PC-9 (cell line): Measurements from ENCODE around the gene EEA1. TPM values are rescaled to one million over a fixed set of nuclear protein-coding genes. Genes with fewer than 3 reads are reported as not detected.

ENCODE experiments used
- BruUV-seq: library from RNA; stranded (reverse); fragments of 400-500 nt; replicated peaks from 2 replicates; lab custom pipeline; 2021; lab: Mats Ljungman, UMichigan
- CTCF ChIA-PET: fragments of 300-600 bp; sonication (Branson Sonifier 250); formaldehyde crosslinking; loops from one replicate; lab custom pipeline; 2022; ENCODE audit warnings: antibody characterized with exemption; lab: Charles Lee
- POLR2A ChIA-PET: fragments of 300-600 bp; sonication (Branson Sonifier 250); formaldehyde crosslinking; loops from one replicate; lab custom pipeline; 2022; ENCODE audit warnings: antibody characterized with exemption; ENCODE audit not compliant: unreplicated experiment; lab: Charles Lee
- DNase-seq, 2 experiments: peaks; one replicate each; pipeline versions ENCODE4 v3.0.0 to v3.0.0-alpha.2; 2015 to 2022; ENCODE audit warnings: mixed read lengths in 1 of 2
- H2AFZ ChIP-seq: fragments of 200-600 bp; sonication (generic); 2 replicates; pipeline ENCODE4 v1.8.1; 2017; ENCODE audit warnings: antibody characterized with exemption
- H3F3A ChIP-seq: fragments of 200-600 bp; sonication (generic); 2 replicates; pipeline ENCODE4 v1.8.1; 2017; ENCODE audit warnings: antibody characterized with exemption, mild to moderate bottlenecking, low read depth; ENCODE audit not compliant: insufficient read depth
- H3K27ac ChIP-seq: fragments of 200-600 bp; sonication (generic); 2 replicates; pipeline ENCODE4 v1.6.1; 2016; ENCODE audit warnings: mixed run types
- H3K27me3 ChIP-seq: fragments of 200-600 bp; sonication (generic); 2 replicates; pipeline ENCODE4 v1.6.1; 2016; ENCODE audit warnings: low read depth, mixed run types; ENCODE audit not compliant: insufficient read depth
- H3K36me3 ChIP-seq: fragments of 200-600 bp; sonication (generic); 2 replicates; pipeline ENCODE4 v1.6.1; 2016; ENCODE audit warnings: low read depth, mixed run types
- H3K4me1 ChIP-seq: fragments of 200-600 bp; sonication (generic); replicated peaks from 2 replicates; pipeline ENCODE4 v1.6.1; 2016; ENCODE audit warnings: mixed run types; ENCODE audit not compliant: insufficient read depth
- H3K4me2 ChIP-seq: fragments of 200-600 bp; sonication (generic); 2 replicates; pipeline ENCODE4 v1.6.1; 2017; ENCODE audit warnings: mixed run types
- H3K4me3 ChIP-seq: fragments of 200-600 bp; sonication (generic); 2 replicates; pipeline ENCODE4 v1.6.1; 2016; ENCODE audit warnings: mixed run types
- H3K79me2 ChIP-seq: fragments of 200-600 bp; sonication (generic); 2 replicates; pipeline ENCODE4 v1.6.1; 2017; ENCODE audit warnings: low read depth, mixed run types
- H3K9me2 ChIP-seq: fragments of 200-600 bp; sonication (generic); 2 replicates; pipeline ENCODE4 v1.8.1; 2017; ENCODE audit warnings: mild to moderate bottlenecking; ENCODE audit not compliant: insufficient read depth
- H3K9me3 ChIP-seq: fragments of 200-600 bp; sonication (generic); 2 replicates; pipeline ENCODE4 v1.8.1; 2016; ENCODE audit warnings: low read depth; ENCODE audit not compliant: insufficient read depth
- H4K20me1 ChIP-seq: fragments of 200-600 bp; sonication (generic); 2 replicates; pipeline ENCODE4 v1.8.1; 2017; ENCODE audit not compliant: insufficient read depth
- CTCF ChIP-seq: fragments of 200-600 bp; sonication (generic); conservative IDR thresholded peaks from 2 replicates; pipeline ENCODE4 v1.6.1; 2017; ENCODE audit warnings: mixed run types, antibody characterized with exemption, mild to moderate bottlenecking, moderate library complexity
- EZH2 ChIP-seq: fragments of 200-600 bp; sonication (generic); IDR thresholded peaks from 2 replicates; pipeline ENCODE4 v1.8.0; 2017; ENCODE audit warnings: antibody characterized with exemption, low read depth
- intact Hi-C: fragments of 100-400 bp; cut with micrococcal nuclease; formaldehyde crosslinking; loops from one replicate; pipeline ENCODE4 v1.10.0; 2022; ENCODE audit not compliant: unreplicated experiment
- total RNA-seq: library from RNA; stranded (reverse); gene quantifications from 2 replicates; pipeline ENCODE4 v1.2.3, GENCODE V29; 2021

The EEA1 gene
- total RNA-seq, 1 experiment from 2014 or later, result 15.7 TPM

DNA sequence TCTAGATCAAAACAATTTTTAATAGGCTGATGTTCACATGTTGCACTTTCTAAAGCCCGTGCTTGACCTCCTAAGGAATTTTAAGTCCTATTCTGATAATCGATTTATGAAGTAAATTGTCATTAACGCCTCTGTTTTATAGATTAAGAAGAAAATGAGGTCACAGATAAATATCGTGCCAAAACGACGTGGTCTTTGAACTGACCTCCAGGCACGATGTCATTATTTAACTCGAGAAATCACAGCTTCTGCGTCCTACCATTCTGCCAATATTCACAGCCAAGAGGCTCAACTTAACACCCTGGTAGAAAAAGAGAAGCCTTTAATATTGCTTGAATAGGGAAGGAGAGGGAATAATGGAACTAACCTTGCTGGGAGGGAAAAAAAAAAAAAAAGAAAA lies 888 bp upstream of the EEA1 start:
- H3K4me3 ChIP-seq, result peak overlapping the region; percentile 59
- intact Hi-C loops, result loop anchor here (1.0 to 10.0 kb wide), 2 partner anchors 55 to 447 kb away; partner anchors contain the start of gene NUDT4
- DNase-seq, result no peak
- H4K20me1 ChIP-seq, result peaks cover 5% of the 10 kb centered on the region; the same call in 1 of the 2 replicates
- BruUV-seq, result no TSS peak
- POLR2A ChIA-PET, result interaction anchor here (0.6 to 0.7 kb wide), 3 partner anchors 31 to 215 kb away, joined by 3 to 6 read pairs (median 3); no protein-coding TSS in a partner anchor
- no peaks in the 10 kb centered on the region for H3K9me2 ChIP-seq
- H3K79me2 ChIP-seq, result peaks cover 31% of the 10 kb centered on the region
- H2AFZ ChIP-seq, result peak overlapping the region; percentile 96
- H3K27ac ChIP-seq, result peak overlapping the region; percentile 91
- H3K4me1 ChIP-seq, result peaks cover 40% of the 10 kb centered on the region
- H3K27me3 ChIP-seq, result no peaks in the 10 kb centered on the region
- H3F3A ChIP-seq, result peaks cover 28% of the 10 kb centered on the region
- TF ChIP-seq CTCF, result no peak
- no peak for TF ChIP-seq EZH2
- H3K9me3 ChIP-seq, result no peaks in the 10 kb centered on the region; the same call in 1 of the 2 replicates
- CTCF ChIA-PET, result interaction anchor here (0.5 kb wide), 1 partner anchor 61 kb away, joined by 3 read pairs; no protein-coding TSS in a partner anchor
- H3K4me2 ChIP-seq, result peak overlapping the region; percentile 92
- no peaks in the 10 kb centered on the region for H3K36me3 ChIP-seq

GRCh38 chr12:92928421-92928961 lies 604 bp downstream of the EEA1 start:
- DNase-seq, result no peak
- POLR2A ChIA-PET, result interaction anchor here (0.5 kb wide), 1 partner anchor 452 kb away, joined by 4 read pairs; no protein-coding TSS in a partner anchor
- H3K9me3 ChIP-seq, result no peaks in the 10 kb centered on the region; the same call in 1 of the 2 replicates
- peaks cover 5% of the 10 kb centered on the region; the same call in 1 of the 2 replicates for H4K20me1 ChIP-seq
- TF ChIP-seq CTCF (no peak), EZH2 (no peak)
- H3K36me3 ChIP-seq, result no peaks in the 10 kb centered on the region
- H2AFZ ChIP-seq, result peak overlapping the region; percentile 96
- peak overlapping the region; percentile 76 for H3K27ac ChIP-seq
- intact Hi-C loops, result loop anchor here (10.0 kb wide), 1 partner anchor 56 kb away; no protein-coding TSS in a partner anchor
- peaks cover 40% of the 10 kb centered on the region for H3K4me1 ChIP-seq
- peaks cover 39% of the 10 kb centered on the region for H3K79me2 ChIP-seq
- H3K9me2 ChIP-seq, result no peaks in the 10 kb centered on the region
- H3K4me2 ChIP-seq, result peak overlapping the region; percentile 89
- H3F3A ChIP-seq, result peaks cover 28% of the 10 kb centered on the region
- CTCF ChIA-PET, result no interaction called here
- no peaks in the 10 kb centered on the region for H3K27me3 ChIP-seq
- H3K4me3 ChIP-seq, result peak overlapping the region; percentile 59
- no TSS peak for BruUV-seq

GRCh38 chr12:92927436-92928281 lies 1.4 kb downstream of the EEA1 start:
- BruUV-seq, result TSS peak; percentile 63
- ChIA-PET POLR2A (no interaction called here), CTCF (interaction anchor here (0.6 to 1.2 kb wide), 2 partner anchors 28 to 68 kb away, joined by 3 read pairs; no protein-coding TSS in a partner anchor)
- peak overlapping the region; percentile 89 for H3K4me2 ChIP-seq
- H3K4me1 ChIP-seq, result peaks cover 38% of the 10 kb centered on the region
- intact Hi-C loops, result loop anchor here (10.0 kb wide), 1 partner anchor 57 kb away; no protein-coding TSS in a partner anchor
- H3K79me2 ChIP-seq, result peaks cover 41% of the 10 kb centered on the region
- peak overlapping the region; percentile 59 for H3K4me3 ChIP-seq
- peak overlapping the region; percentile 93 for H2AFZ ChIP-seq
- H3F3A ChIP-seq, result peaks cover 28% of the 10 kb centered on the region
- peak overlapping the region; percentile 76 for H3K27ac ChIP-seq
- DNase-seq, result peak in 1 of 2 experiments; percentile 57
- peaks cover 5% of the 10 kb centered on the region; the same call in 1 of the 2 replicates for H4K20me1 ChIP-seq
- no peaks in the 10 kb centered on the region for H3K9me2 ChIP-seq
- no peaks in the 10 kb centered on the region for H3K9me3 ChIP-seq
- no peaks in the 10 kb centered on the region for H3K36me3 ChIP-seq
- TF ChIP-seq CTCF, result no peak
- no peak for TF ChIP-seq EZH2
- H3K27me3 ChIP-seq, result no peaks in the 10 kb centered on the region
